ENCODE measurements around the gene ULBP2. TPM values are rescaled to one million over a fixed set of nuclear protein-coding genes. Genes with fewer than 3 reads are reported as not detected.

Gene ULBP2
- total RNA-seq, 4 donors from 2014 or later = 0.21 to 0.34 TPM; not detected in 2

- Histone ChIP-seq H3K9me3 (no peaks in the 10 kb centered on the region), H3K27me3 (peaks cover 0 to 48% of the 10 kb centered on the region in 2 donors), H3K27ac (no peak overlapping the region), H3K4me3 (no peak overlapping the region), H3K4me1 (no peaks in the 10 kb centered on the region), H3K36me3 (no peaks in the 10 kb centered on the region)
- TF ChIP-seq POLR2A (IDR thresholded peaks at IDR 0.05) = no peak
- no peak for TF ChIP-seq CTCF (IDR thresholded peaks at IDR 0.05)
- DNase-seq = no peak
- intact Hi-C loops (cut with DNase I; ENCODE audit: low total_unique reads) = no loop called here
Measured at GRCh38 chr6:149995235-149995750, 53.5 kb downstream of the ULBP2 start.

DNA sequence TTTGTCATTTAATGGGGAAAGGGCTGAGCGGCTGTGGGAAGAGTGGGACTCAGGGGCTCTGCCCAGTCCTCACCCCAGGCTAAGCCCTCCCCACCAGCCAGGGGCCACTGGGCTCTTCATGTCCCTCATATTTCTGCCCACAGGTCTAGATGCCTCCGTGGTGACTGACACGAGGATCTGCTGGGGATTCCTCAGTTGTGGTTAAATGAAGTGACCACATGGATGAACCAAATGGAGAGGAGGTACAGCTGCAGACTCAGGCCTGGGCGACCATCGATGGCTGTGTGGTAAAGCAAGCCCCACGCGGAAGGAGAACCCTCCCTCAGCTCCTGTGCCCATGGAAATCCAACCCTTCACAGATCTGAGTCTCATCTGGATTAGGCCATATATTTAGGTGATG lies 54.2 kb downstream of the ULBP2 start:
- DNase-seq = no peak
- Histone ChIP-seq H3K9me3 (no peaks in the 10 kb centered on the region), H3K4me3 (no peak overlapping the region), H3K4me1 (no peaks in the 10 kb centered on the region), H3K27ac (no peak overlapping the region), H3K27me3 (peaks cover 0 to 41% of the 10 kb centered on the region in 2 donors), H3K36me3 (no peaks in the 10 kb centered on the region)
- no peak for TF ChIP-seq CTCF (IDR thresholded peaks at IDR 0.05)
- no peak for TF ChIP-seq POLR2A (IDR thresholded peaks at IDR 0.05)
- intact Hi-C loops (cut with DNase I; ENCODE audit: low total_unique reads) = no loop called here

Other genes starting within 250 kb of the ULBP2 start
- 10 to 100 TPM in 3 of 4 donors, 1 to 10 TPM in 1; 8.5 to 45.4 (median 27.4) TPM for gene LATS1, start 223.9 kb upstream of the ULBP2 start, total RNA-seq
- gene NUP43, start 195.5 kb upstream of the ULBP2 start, total RNA-seq = 10 to 100 TPM; 20.2 to 71.2 (median 48.3) TPM
- gene PCMT1, start 192.3 kb upstream of the ULBP2 start, total RNA-seq = 100 to 1,000 TPM in 2 of 4 donors, 10 to 100 TPM in 2; 34.4 to 147 (median 88.6) TPM
- 10 to 100 TPM; 22.0 to 61.7 (median 29.8) TPM for gene LRP11, start 77.7 kb upstream of the ULBP2 start, total RNA-seq
- under 1 TPM in 1 of 4 donors, not detected in 3; 0.55 TPM for gene RAET1E, start 43.9 kb upstream of the ULBP2 start, total RNA-seq
- gene RAET1G, start 18.9 kb upstream of the ULBP2 start, total RNA-seq = 1 to 10 TPM in 1 of 4 donors, not detected in 3; 1.4 TPM
- not detected for gene ULBP1, start 21.9 kb downstream of the ULBP2 start, total RNA-seq
- gene RAET1L, start 83.5 kb downstream of the ULBP2 start, total RNA-seq = not detected
- 1 to 10 TPM in 1 of 4 donors, under 1 TPM in 1, not detected in 2; 0.61 to 2.9 TPM for gene ULBP3, start 127.1 kb downstream of the ULBP2 start, total RNA-seq
- gene PPP1R14C, start 201.0 kb downstream of the ULBP2 start, total RNA-seq = 1 to 10 TPM in 2 of 4 donors, not detected in 2; 2.1 to 2.9 TPM